Measurements from ENCODE around the gene CBX3. TPM values are rescaled to one million over a fixed set of nuclear protein-coding genes. Genes with fewer than 3 reads are reported as not detected.
"Not testable (repeated sequence)": the region's sequence is repeated elsewhere in the genome, so short reads cannot be mapped to it uniquely, and the experiment has no call there.

Gene CBX3
- total RNA-seq, 4 donors from 2014 or later: 41.6 to 72.3 (median 55.6) TPM

GRCh38 chr7:26171601-26172000, 29.9 kb upstream of the CBX3 start:
- Histone ChIP-seq H3K27me3 (no peaks in the 10 kb centered on the region), H3K36me3 (no peaks in the 10 kb centered on the region), H3K4me3 (replicated peaks in 1 of 3) (no peak overlapping the region), H3K9me3 (no peaks in the 10 kb centered on the region), H3K4me1 (no peaks in the 10 kb centered on the region), H3K27ac (no peak overlapping the region)
- TF ChIP-seq CTCF (IDR thresholded peaks at IDR 0.05): no peak
- TF ChIP-seq POLR2A (IDR thresholded peaks at IDR 0.05): no peak
- no peak for DNase-seq
- 97 to 98% methylated on average over 2 of the region's 2 CpGs for WGBS, 2 donors
- intact Hi-C loops (cut with DNase I): no loop called here

DNA sequence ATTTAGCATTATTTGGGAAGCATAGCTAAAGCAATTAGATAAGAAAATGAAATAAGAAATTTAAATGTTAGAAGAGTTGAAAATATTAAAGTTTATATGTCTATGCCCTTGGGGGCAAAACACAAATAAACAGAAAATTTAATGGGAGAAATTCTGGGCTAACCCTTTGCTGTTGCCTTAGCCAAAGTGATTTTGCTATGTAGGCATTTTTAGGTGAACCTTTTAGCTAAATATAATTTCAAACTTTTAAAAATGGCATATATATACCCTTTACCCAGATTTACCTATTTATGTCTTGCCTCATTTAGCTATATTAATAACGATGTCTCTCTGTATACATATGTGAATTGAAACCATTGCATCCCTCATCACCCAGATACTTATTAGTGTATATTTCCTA, 29.5 kb upstream of the CBX3 start:
- intact Hi-C loops (cut with DNase I): no loop called here
- no peak for DNase-seq
- TF ChIP-seq POLR2A (IDR thresholded peaks at IDR 0.05) (no peak), CTCF (IDR thresholded peaks at IDR 0.05) (no peak)
- H3K27me3 ChIP-seq: no peaks in the 10 kb centered on the region
- H3K9me3 ChIP-seq: no peaks in the 10 kb centered on the region
- WGBS, 2 donors: 96% methylated on average over 1 of the region's 1 CpG
- no peak overlapping the region for H3K27ac ChIP-seq
- H3K4me3 ChIP-seq (replicated peaks in 1 of 3): no peak overlapping the region
- H3K4me1 ChIP-seq: no peaks in the 10 kb centered on the region
- no peaks in the 10 kb centered on the region for H3K36me3 ChIP-seq

DNA sequence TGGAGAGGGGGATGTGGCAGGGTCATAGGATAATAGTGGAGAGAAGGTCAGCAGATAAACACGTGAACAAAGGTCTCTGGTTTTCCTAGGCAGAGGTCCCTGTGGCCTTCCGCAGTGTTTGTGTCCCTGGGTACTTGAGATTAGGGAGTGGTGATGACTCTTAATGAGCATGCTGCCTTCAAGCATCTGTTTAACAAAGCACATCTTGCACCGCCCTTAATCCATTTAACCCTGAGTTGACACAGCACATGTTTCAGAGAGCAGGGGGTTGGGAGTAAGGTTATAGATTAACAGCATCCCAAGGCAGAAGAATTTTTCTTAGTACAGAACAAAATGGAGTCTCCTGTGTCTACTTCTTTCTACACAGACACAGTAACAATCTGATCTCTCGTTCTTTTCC, 25.6 kb upstream of the CBX3 start:
- H3K27me3 ChIP-seq; H3K4me1 ChIP-seq; DNase-seq; H3K27ac ChIP-seq; H3K9me3 ChIP-seq; intact Hi-C loops (cut with DNase I); H3K36me3 ChIP-seq; H3K4me3 ChIP-seq (replicated peaks in 1 of 3): not testable (repeated sequence)
- 67 to 72% methylated on average over 2 of the region's 4 CpGs for WGBS, 2 donors

- WGBS, 2 donors: no CpG with 5 or more reads among the region's 26 CpGs
- H3K4me1 ChIP-seq; H3K27me3 ChIP-seq; intact Hi-C loops (cut with DNase I); DNase-seq; H3K27ac ChIP-seq; H3K9me3 ChIP-seq; H3K4me3 ChIP-seq (replicated peaks in 1 of 3); H3K36me3 ChIP-seq: not testable (repeated sequence)
Observed at GRCh38 chr7:26176696-26177095, 24.8 kb upstream of the CBX3 start.

DNA sequence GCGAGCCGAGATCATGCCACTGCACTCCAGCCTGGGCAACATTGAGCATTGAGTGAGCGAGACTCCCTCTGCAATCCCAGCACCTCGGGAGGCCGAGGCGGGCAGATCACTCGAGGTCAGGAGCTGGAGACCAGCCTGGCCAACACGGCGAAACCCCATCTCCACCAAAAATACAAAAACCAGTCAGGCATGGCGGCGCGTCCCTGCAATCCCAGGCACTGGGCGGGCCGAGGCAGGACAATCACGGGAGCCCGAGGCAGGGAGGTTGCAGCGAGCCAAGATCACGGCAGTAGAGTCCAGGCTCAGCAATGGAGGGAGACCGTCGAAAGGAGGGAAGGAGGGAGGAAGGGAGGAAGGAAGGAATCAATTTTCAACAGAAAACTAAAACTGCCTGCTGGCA, 24.3 kb upstream of the CBX3 start:
- not testable (repeated sequence) for H3K36me3 ChIP-seq
- peak in 1 of 2 donors; percentile 31 for DNase-seq

GRCh38 chr7:26178272-26178960, 23.1 kb upstream of the CBX3 start:
- no peak for TF ChIP-seq POLR2A (IDR thresholded peaks at IDR 0.05)
- TF ChIP-seq CTCF (IDR thresholded peaks at IDR 0.05): no peak
- no peaks in the 10 kb centered on the region for H3K27me3 ChIP-seq
- H3K27ac ChIP-seq: no peak overlapping the region
- H3K4me1 ChIP-seq: peaks cover 0 to 13% of the 10 kb centered on the region in 2 donors
- intact Hi-C loops (cut with DNase I): no loop called here
- H3K36me3 ChIP-seq: no peaks in the 10 kb centered on the region
- DNase-seq: no peak
- H3K4me3 ChIP-seq (replicated peaks in 1 of 3): no peak overlapping the region
- no peaks in the 10 kb centered on the region for H3K9me3 ChIP-seq
- 77 to 83% methylated on average over 7 of the region's 7 CpGs for WGBS, 2 donors

More for the DNA sequence above, 24.3 kb upstream of the CBX3 start:
- H3K4me3 ChIP-seq (replicated peaks in 1 of 3); H3K4me1 ChIP-seq; H3K27me3 ChIP-seq; H3K9me3 ChIP-seq; H3K27ac ChIP-seq; intact Hi-C loops (cut with DNase I): not testable (repeated sequence)
- WGBS, 2 donors: 47 to 54% methylated on average over 18 to 20 of the region's 20 CpGs

Measured in thyroid gland (tissue), 4 donors.